ENCODE results near the gene ALK.

DNA sequence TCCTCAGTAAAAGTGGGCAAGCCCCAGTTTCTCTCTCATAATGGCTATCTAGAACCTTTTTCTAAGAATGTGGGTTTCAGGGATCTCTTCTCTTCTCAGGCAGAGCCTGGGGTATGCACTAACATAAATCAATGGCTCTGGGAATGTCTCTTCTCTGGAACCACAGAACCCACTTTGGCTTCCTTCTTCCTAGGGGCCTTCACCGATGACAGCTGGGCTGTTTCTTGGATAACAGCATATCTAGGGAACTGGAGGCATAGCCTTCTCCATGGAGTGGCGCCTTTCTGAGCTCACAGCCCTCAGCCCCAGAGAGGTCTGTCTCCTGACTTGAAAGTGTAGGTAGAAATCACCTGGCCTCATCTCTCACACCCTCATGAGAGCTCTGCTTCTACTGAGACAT is 558.3 kb downstream of the ALK start:
- TF ChIP-seq, protein P1, sequence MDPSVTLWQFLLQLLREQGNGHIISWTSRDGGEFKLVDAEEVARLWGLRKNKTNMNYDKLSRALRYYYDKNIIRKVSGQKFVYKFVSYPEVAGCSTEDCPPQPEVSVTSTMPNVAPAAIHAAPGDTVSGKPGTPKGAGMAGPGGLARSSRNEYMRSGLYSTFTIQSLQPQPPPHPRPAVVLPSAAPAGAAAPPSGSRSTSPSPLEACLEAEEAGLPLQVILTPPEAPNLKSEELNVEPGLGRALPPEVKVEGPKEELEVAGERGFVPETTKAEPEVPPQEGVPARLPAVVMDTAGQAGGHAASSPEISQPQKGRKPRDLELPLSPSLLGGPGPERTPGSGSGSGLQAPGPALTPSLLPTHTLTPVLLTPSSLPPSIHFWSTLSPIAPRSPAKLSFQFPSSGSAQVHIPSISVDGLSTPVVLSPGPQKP (IDR thresholded peaks at IDR 0.05; ENCODE audit: low read depth, low read length): no peak
- TF ChIP-seq, protein P2, sequence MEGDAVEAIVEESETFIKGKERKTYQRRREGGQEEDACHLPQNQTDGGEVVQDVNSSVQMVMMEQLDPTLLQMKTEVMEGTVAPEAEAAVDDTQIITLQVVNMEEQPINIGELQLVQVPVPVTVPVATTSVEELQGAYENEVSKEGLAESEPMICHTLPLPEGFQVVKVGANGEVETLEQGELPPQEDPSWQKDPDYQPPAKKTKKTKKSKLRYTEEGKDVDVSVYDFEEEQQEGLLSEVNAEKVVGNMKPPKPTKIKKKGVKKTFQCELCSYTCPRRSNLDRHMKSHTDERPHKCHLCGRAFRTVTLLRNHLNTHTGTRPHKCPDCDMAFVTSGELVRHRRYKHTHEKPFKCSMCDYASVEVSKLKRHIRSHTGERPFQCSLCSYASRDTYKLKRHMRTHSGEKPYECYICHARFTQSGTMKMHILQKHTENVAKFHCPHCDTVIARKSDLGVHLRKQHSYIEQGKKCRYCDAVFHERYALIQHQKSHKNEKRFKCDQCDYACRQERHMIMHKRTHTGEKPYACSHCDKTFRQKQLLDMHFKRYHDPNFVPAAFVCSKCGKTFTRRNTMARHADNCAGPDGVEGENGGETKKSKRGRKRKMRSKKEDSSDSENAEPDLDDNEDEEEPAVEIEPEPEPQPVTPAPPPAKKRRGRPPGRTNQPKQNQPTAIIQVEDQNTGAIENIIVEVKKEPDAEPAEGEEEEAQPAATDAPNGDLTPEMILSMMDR (IDR thresholded peaks at IDR 0.05): no peak
- TF ChIP-seq, protein P3, sequence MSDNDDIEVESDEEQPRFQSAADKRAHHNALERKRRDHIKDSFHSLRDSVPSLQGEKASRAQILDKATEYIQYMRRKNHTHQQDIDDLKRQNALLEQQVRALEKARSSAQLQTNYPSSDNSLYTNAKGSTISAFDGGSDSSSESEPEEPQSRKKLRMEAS (IDR thresholded peaks at IDR 0.05): no peak
- TF ChIP-seq CHD2 (IDR thresholded peaks at IDR 0.05; ENCODE audit: low read length, partially characterized antibody) (no peak), CBX8 (IDR thresholded peaks at IDR 0.05) (no peak)

Measured in A549 (cell line).